B cell (primary cell): ENCODE results near the gene SCFD2. TPM values are rescaled to one million over a fixed set of nuclear protein-coding genes. Genes with fewer than 3 reads are reported as not detected.

Source experiments
- ATAC-seq: fragments of 200-7000 bp; cut with Tn5 transposase; one replicate; pipeline ENCODE4 v1.10.0; 2021; ENCODE audit warnings: low read depth, mild to moderate bottlenecking, moderate number of reproducible peaks, moderate library complexity
- CTCF ChIA-PET: fragments of 350-600 bp; sonication (Branson Sonifier 250); formaldehyde crosslinking; loops from one replicate; lab custom pipeline; 2021; ENCODE audit warnings: antibody characterized with exemption, inconsistent platforms; lab: Charles Lee
- POLR2A ChIA-PET: fragments of 350-600 bp; sonication (Branson Sonifier 250); formaldehyde crosslinking; loops from one replicate; lab custom pipeline; 2021; ENCODE audit warnings: antibody characterized with exemption; lab: Charles Lee
- DNase-seq: peaks from one replicate; pipeline ENCODE4 v3.0.0; 2013
- H2AFZ ChIP-seq: 2 replicates; pipeline ENCODE4 v1.6.1; 2012; ENCODE audit warnings: mild to moderate bottlenecking, low read depth, low read length; ENCODE audit not compliant: insufficient read depth, poor library complexity, severe bottlenecking
- H3K27ac ChIP-seq, 2 donors: 1 replicate in 1 of 2; 2 replicates in 1 of 2; pipeline ENCODE4 v1.5.1; 2012 to 2013; ENCODE audit warnings: low read length in 2 of 2, mild to moderate bottlenecking in 2 of 2, moderate library complexity in 1 of 2
- H3K27me3 ChIP-seq, 4 experiments: fragments of 200-600 bp in 1 of 4; sonication (generic) in 1 of 4; replicated peaks in 1 of 4; 1 replicate in 2 of 4; 2 replicates in 2 of 4; pipeline versions ENCODE4 v1.6.1 to v1.7.0; 2013 to 2016; ENCODE audit warnings: low read length in 3 of 4, mild to moderate bottlenecking in 2 of 4, mixed read lengths in 1 of 4, moderate library complexity in 1 of 4; ENCODE audit not compliant: insufficient read depth in 4 of 4, control insufficient read depth in 3 of 4; ENCODE audit errors: control extremely low read depth in 1 of 4
- H3K36me3 ChIP-seq, 2 experiments: replicated peaks in 1 of 2; 1 replicate in 1 of 2; 2 replicates in 1 of 2; pipeline versions ENCODE4 v1.6.1 to v1.7.1; 2013; ENCODE audit warnings: low read length in 1 of 2; ENCODE audit not compliant: insufficient read depth in 2 of 2, control insufficient read depth in 1 of 2; ENCODE audit errors: control extremely low read depth in 1 of 2, extremely low read depth in 1 of 2
- H3K4me1 ChIP-seq, 2 donors: fragments of 200-600 bp in 1 of 2; sonication (generic) in 1 of 2; 1 replicate in 1 of 2; 2 replicates in 1 of 2; pipeline versions ENCODE4 v1.5.1 to v1.6.1; 2013 to 2017; ENCODE audit warnings: low read length in 2 of 2; ENCODE audit not compliant: control insufficient read depth in 2 of 2, insufficient read depth in 2 of 2
- H3K4me2 ChIP-seq: replicated peaks from 2 replicates; pipeline ENCODE3; 2012; ENCODE audit warnings: mild to moderate bottlenecking, low read depth, low read length; ENCODE audit not compliant: poor library complexity, severe bottlenecking
- H3K4me3 ChIP-seq, 5 experiments: fragments of 200-600 bp in 1 of 5; sonication (generic) in 1 of 5; 1 replicate in 3 of 5; 2 replicates in 2 of 5; pipeline versions ENCODE4 v1.5.1 to v1.7.0; 2011 to 2016; ENCODE audit warnings: low read length in 4 of 5, mild to moderate bottlenecking in 4 of 5, low read depth in 2 of 5, control low read depth in 1 of 5, moderate library complexity in 1 of 5; ENCODE audit not compliant: insufficient read depth in 1 of 5; ENCODE audit errors: control extremely low read depth in 1 of 5, extremely low read depth in 1 of 5
- H3K79me2 ChIP-seq: fragments of 200-600 bp; sonication (generic); one replicate; pipeline ENCODE4 v1.6.0; 2016; ENCODE audit warnings: low read length; ENCODE audit not compliant: control insufficient read depth, insufficient read depth
- H3K9ac ChIP-seq: fragments of 200-600 bp; sonication (generic); 2 replicates; pipeline ENCODE4 v1.6.1; 2017; ENCODE audit warnings: mild to moderate bottlenecking, low read length, moderate library complexity
- H3K9me3 ChIP-seq, 3 donors: one replicate each; pipeline versions ENCODE4 v1.6.1 to v1.7.1; 2013; ENCODE audit warnings: low read length in 2 of 3; ENCODE audit not compliant: control insufficient read depth in 2 of 3, insufficient read depth in 1 of 3; ENCODE audit errors: control extremely low read depth in 1 of 3
- H4K20me1 ChIP-seq: 2 replicates; pipeline ENCODE4 v1.6.0; 2012; ENCODE audit warnings: mild to moderate bottlenecking, low read length; ENCODE audit not compliant: insufficient read depth, control insufficient read depth, poor library complexity, severe bottlenecking
- H3K27ac Mint-ChIP-seq: one replicate; pipeline ENCODE4 v1.8.0; 2021; ENCODE audit warnings: mixed read lengths
- H3K27me3 Mint-ChIP-seq: one replicate; pipeline ENCODE4 v1.8.0; 2021; ENCODE audit warnings: mixed read lengths
- H3K4me1 Mint-ChIP-seq: one replicate; pipeline ENCODE4 v1.8.0; 2021; ENCODE audit warnings: mixed read lengths
- H3K4me3 Mint-ChIP-seq: one replicate; pipeline ENCODE4 v1.8.0; 2021; ENCODE audit warnings: mixed read lengths
- H3K9me3 Mint-ChIP-seq: one replicate; pipeline ENCODE4 v1.8.0; 2022; ENCODE audit warnings: mixed read lengths; ENCODE audit not compliant: insufficient read depth
- EZH2 ChIP-seq: IDR thresholded peaks from 2 replicates; pipeline ENCODE4 v1.6.1; 2012; ENCODE audit warnings: borderline replicate concordance, low read depth, mild to moderate bottlenecking, moderate library complexity, low read length; ENCODE audit not compliant: insufficient read depth, poor library complexity, severe bottlenecking
- WGBS: methylation state at CpG from one replicate; pipeline ENCODE4 v1.1.5; 2013; ENCODE audit warnings: missing lambda C conversion rate; ENCODE audit not compliant: insufficient coverage; 5-methylcytosine and 5-hydroxymethylcytosine counted together
- intact Hi-C: fragments of 100-400 bp; cut with micrococcal nuclease; formaldehyde crosslinking; loops from one replicate; pipeline ENCODE4 v1.10.0; 2022
- polyA plus RNA-seq: library from polyadenylated mRNA; depleted of rRNA; stranded (reverse); fragments of >200 nt; gene quantifications from 2 replicates; pipeline ENCODE4 v1.2.3, GENCODE V29; 2012
- total RNA-seq, 2 donors: library from RNA; stranded (reverse); fragments of 120-200 nt in 1 of 2; gene quantifications; 1 replicate in 1 of 2; 2 replicates in 1 of 2; pipeline versions ENCODE4 v1.2.3 to v1.2.4, GENCODE V29; 2013 to 2022
- TF ChIP-seq, protein P1 (sequence below): fragments of 200-600 bp; IDR thresholded peaks from one replicate; pipeline ENCODE4 v1.8.0; 2022; ENCODE audit warnings: antibody characterized with exemption, mild to moderate bottlenecking

Gene SCFD2
- total and polyA plus RNA-seq, 2 donors (not counting 1 experiment from before 2014, with no cell fraction given), result 12.8 to 20.4 TPM

DNA sequence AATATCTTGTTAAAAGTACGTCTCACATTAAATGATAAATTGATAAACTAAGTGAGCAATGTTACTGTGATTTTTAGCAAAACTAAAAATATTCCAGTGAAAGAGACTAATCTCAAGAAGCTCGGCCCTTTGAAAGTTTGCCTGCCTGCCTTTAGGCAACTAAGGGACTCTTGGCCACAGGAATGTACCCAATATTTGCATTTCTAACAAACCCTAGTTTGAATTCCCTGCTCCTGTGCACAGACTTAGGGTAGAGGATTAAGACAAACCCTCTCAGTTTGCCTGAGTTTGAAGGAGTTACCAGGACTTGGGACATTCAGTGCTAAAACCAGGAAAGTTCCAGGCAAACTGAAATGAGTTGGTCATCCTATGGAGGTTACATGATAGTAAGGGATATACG, 157.1 kb downstream of the SCFD2 start:
- Histone ChIP-seq H2AFZ (no peak overlapping the region), H3K4me2 (no peak overlapping the region), H3K27me3 (no peaks in the 10 kb centered on the region), H3K36me3 (no peaks in the 10 kb centered on the region), H3K9ac (no peak overlapping the region), H3K79me2 (no peaks in the 10 kb centered on the region), H3K27ac (no peak overlapping the region), H4K20me1 (no peaks in the 10 kb centered on the region), H3K4me1 (no peaks in the 10 kb centered on the region), H3K4me3 (no peak overlapping the region), H3K9me3 (peaks cover 0 to 4% (median 0%) of the 10 kb centered on the region in 3 donors)
- ATAC-seq (no peak), DNase-seq (no peak)
- H3K4me1 Mint-ChIP-seq, result no peaks in the 10 kb centered on the region
- H3K27ac Mint-ChIP-seq, result no peak overlapping the region
- 88% methylated on average over 1 of the region's 3 CpGs for WGBS
- intact Hi-C loops, result no loop called here
- H3K27me3 Mint-ChIP-seq, result no peaks in the 10 kb centered on the region
- H3K4me3 Mint-ChIP-seq, result no peak overlapping the region
- TF ChIP-seq EZH2, result no peak
- TF ChIP-seq, protein P1, sequence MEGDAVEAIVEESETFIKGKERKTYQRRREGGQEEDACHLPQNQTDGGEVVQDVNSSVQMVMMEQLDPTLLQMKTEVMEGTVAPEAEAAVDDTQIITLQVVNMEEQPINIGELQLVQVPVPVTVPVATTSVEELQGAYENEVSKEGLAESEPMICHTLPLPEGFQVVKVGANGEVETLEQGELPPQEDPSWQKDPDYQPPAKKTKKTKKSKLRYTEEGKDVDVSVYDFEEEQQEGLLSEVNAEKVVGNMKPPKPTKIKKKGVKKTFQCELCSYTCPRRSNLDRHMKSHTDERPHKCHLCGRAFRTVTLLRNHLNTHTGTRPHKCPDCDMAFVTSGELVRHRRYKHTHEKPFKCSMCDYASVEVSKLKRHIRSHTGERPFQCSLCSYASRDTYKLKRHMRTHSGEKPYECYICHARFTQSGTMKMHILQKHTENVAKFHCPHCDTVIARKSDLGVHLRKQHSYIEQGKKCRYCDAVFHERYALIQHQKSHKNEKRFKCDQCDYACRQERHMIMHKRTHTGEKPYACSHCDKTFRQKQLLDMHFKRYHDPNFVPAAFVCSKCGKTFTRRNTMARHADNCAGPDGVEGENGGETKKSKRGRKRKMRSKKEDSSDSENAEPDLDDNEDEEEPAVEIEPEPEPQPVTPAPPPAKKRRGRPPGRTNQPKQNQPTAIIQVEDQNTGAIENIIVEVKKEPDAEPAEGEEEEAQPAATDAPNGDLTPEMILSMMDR, result no peak
- no peaks in the 10 kb centered on the region for H3K9me3 Mint-ChIP-seq
- POLR2A ChIA-PET, result no interaction called here
- CTCF ChIA-PET, result no interaction called here

DNA sequence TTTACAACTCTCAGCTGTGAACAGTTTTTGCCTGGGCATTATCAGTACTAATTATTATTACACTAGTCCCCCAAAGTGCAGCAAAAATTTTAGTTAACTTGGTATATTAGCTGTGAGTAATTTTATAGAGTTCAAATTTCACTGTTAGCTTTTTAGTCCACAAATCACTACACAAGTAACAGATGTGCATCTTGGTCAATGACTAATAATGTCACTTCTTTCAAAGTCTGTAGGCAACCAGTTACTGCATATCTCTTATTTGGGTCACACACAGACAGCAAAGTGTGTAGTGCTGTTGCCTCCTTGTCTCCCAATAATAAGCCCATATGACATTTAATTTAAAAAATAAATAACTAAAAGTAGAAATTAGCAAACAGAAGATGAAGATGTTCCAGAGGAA, 159.9 kb downstream of the SCFD2 start:
- DNase-seq (no peak), ATAC-seq (no peak)
- no peaks in the 10 kb centered on the region for H3K79me2 ChIP-seq
- intact Hi-C loops, result no loop called here
- ChIA-PET CTCF (interaction anchor here (0.8 to 2.4 kb wide), 2 partner anchors 10 to 14 kb away, joined by 3 to 9 read pairs; no protein-coding TSS in a partner anchor), POLR2A (no interaction called here)
- no peak for TF ChIP-seq EZH2
- TF ChIP-seq, protein P1, result no peak
- no peaks in the 10 kb centered on the region for H3K4me1 ChIP-seq
- H4K20me1 ChIP-seq, result no peaks in the 10 kb centered on the region
- Mint-ChIP-seq H3K27ac (no peak overlapping the region), H3K4me3 (no peak overlapping the region), H3K9me3 (no peaks in the 10 kb centered on the region), H3K27me3 (no peaks in the 10 kb centered on the region), H3K4me1 (no peaks in the 10 kb centered on the region)
- H3K36me3 ChIP-seq, result peaks cover 0 to 2% of the 10 kb centered on the region in 2 experiments
- no peak overlapping the region for H3K27ac ChIP-seq
- H2AFZ ChIP-seq, result no peak overlapping the region
- H3K4me3 ChIP-seq, result no peak overlapping the region
- peaks cover 0 to 4% (median 0%) of the 10 kb centered on the region in 3 donors for H3K9me3 ChIP-seq
- no peak overlapping the region for H3K4me2 ChIP-seq
- H3K27me3 ChIP-seq, result no peaks in the 10 kb centered on the region
- no peak overlapping the region for H3K9ac ChIP-seq
